WTC11 (cell line): ENCODE results near the gene STAT3. TPM values are rescaled to one million over a fixed set of nuclear protein-coding genes. Genes with fewer than 3 reads are reported as not detected.

Experiments used
- ATAC-seq: fragments of 200-7000 bp; cut with Tn5 transposase; 2 replicates; pipeline ENCODE4 v1.10.0; 2021; ENCODE audit warnings: mild to moderate bottlenecking, moderate library complexity
- CTCF ChIA-PET: fragments of 300-600 bp; sonication (Branson Sonifier 250); formaldehyde crosslinking; loops from one replicate; lab custom pipeline; 2021; ENCODE audit warnings: antibody characterized with exemption; lab: Charles Lee
- POLR2A ChIA-PET: fragments of 350-600 bp; sonication (Branson Sonifier 250); formaldehyde crosslinking; loops from one replicate; lab custom pipeline; 2021; ENCODE audit warnings: antibody characterized with exemption; lab: Charles Lee
- DNase-seq: peaks from one replicate; pipeline ENCODE4 v3.0.0; 2021; ENCODE audit warnings: low spot score
- H3K27ac Mint-ChIP-seq: 2 replicates; pipeline ENCODE4 v1.8.0; 2021; ENCODE audit warnings: mixed read lengths
- H3K27me3 Mint-ChIP-seq: 2 replicates; pipeline ENCODE4 v1.8.0; 2021; ENCODE audit warnings: low read depth, mild to moderate bottlenecking, moderate library complexity, mixed read lengths
- H3K36me3 Mint-ChIP-seq: 2 replicates; pipeline ENCODE4 v1.8.0; 2021; ENCODE audit warnings: mixed read lengths
- H3K4me1 Mint-ChIP-seq: 2 replicates; pipeline ENCODE4 v1.8.0; 2022; ENCODE audit warnings: mixed read lengths
- H3K4me3 Mint-ChIP-seq: 2 replicates; pipeline ENCODE4 v1.8.0; 2021; ENCODE audit warnings: mild to moderate bottlenecking, moderate library complexity, mixed read lengths
- H3K9me3 Mint-ChIP-seq: 2 replicates; pipeline ENCODE4 v1.8.0; 2021; ENCODE audit warnings: mixed read lengths
- AFF4 ChIP-seq: sonication (generic); formaldehyde crosslinking; IDR thresholded peaks from 2 replicates; pipeline ENCODE4 v1.8.1; 2023; ENCODE audit warnings: mild to moderate bottlenecking, missing genetic modification reagents, borderline replicate concordance
- ARID4B ChIP-seq: sonication (generic); formaldehyde crosslinking; IDR thresholded peaks from 2 replicates; pipeline ENCODE4 v1.8.0; 2023; ENCODE audit warnings: missing genetic modification reagents, mild to moderate bottlenecking, borderline replicate concordance
- ATF1 ChIP-seq: sonication (generic); formaldehyde crosslinking; IDR thresholded peaks from 2 replicates; pipeline ENCODE4 v1.8.1; 2023; ENCODE audit warnings: mild to moderate bottlenecking, moderate library complexity, missing genetic modification reagents
- CREB1 ChIP-seq: sonication (generic); formaldehyde crosslinking; IDR thresholded peaks from 2 replicates; pipeline ENCODE4 v1.8.0; 2023; ENCODE audit warnings: mild to moderate bottlenecking, missing genetic modification reagents
- E2F1 ChIP-seq: sonication (generic); formaldehyde crosslinking; IDR thresholded peaks from 2 replicates; pipeline ENCODE4 v1.8.0; 2022; ENCODE audit warnings: mild to moderate bottlenecking, missing genetic modification reagents
- ESRRA ChIP-seq: sonication (generic); formaldehyde crosslinking; IDR thresholded peaks from 2 replicates; pipeline ENCODE4 v1.8.1; 2022; ENCODE audit warnings: mild to moderate bottlenecking, missing genetic modification reagents, borderline replicate concordance
- FOXP1 ChIP-seq: sonication (generic); formaldehyde crosslinking; IDR thresholded peaks from 2 replicates; pipeline ENCODE4 v1.8.0; 2022; ENCODE audit warnings: missing genetic modification reagents, mild to moderate bottlenecking, moderate library complexity, borderline replicate concordance
- GABPB1 ChIP-seq: sonication (generic); formaldehyde crosslinking; IDR thresholded peaks from 2 replicates; pipeline ENCODE4 v1.8.1; 2023; ENCODE audit warnings: mild to moderate bottlenecking, missing genetic modification reagents
- GTF2I ChIP-seq: fragments of 250-450 bp; sonication (Bioruptor Pico); conservative IDR thresholded peaks from 2 replicates; pipeline ENCODE4 v1.4.0; 2021; ENCODE audit warnings: mild to moderate bottlenecking
- ZNF121 ChIP-seq: sonication (generic); formaldehyde crosslinking; IDR thresholded peaks from 2 replicates; pipeline ENCODE4 v1.8.0; 2023; ENCODE audit warnings: missing genetic modification reagents
- ZNF138 ChIP-seq: sonication (generic); formaldehyde crosslinking; conservative IDR thresholded peaks from 2 replicates; pipeline ENCODE4 v1.8.1; 2022; ENCODE audit warnings: mild to moderate bottlenecking, moderate library complexity, missing genetic modification reagents
- ZNF232 ChIP-seq: sonication (generic); formaldehyde crosslinking; IDR thresholded peaks from 2 replicates; pipeline ENCODE4 v1.8.0; 2022; ENCODE audit warnings: mild to moderate bottlenecking, missing genetic modification reagents
- ZNF317 ChIP-seq: sonication (generic); formaldehyde crosslinking; IDR thresholded peaks from 2 replicates; pipeline ENCODE4 v1.8.1; 2023; ENCODE audit warnings: low read depth, mild to moderate bottlenecking, moderate library complexity, missing genetic modification reagents, borderline replicate concordance
- total RNA-seq: library from RNA; stranded (reverse); gene quantifications from 3 replicates; pipeline ENCODE4 v1.2.3, GENCODE V29; 2021
- TF ChIP-seq, protein P1 (sequence below): sonication (generic); formaldehyde crosslinking; conservative IDR thresholded peaks from 2 replicates; pipeline ENCODE4 v1.8.1; 2022; ENCODE audit warnings: mild to moderate bottlenecking, missing genetic modification reagents
- TF ChIP-seq, protein P2 (sequence below): fragments of 250-450 bp; sonication (Bioruptor Pico); IDR thresholded peaks from 2 replicates; pipeline ENCODE4 v1.9.0; 2021; ENCODE audit warnings: mild to moderate bottlenecking
- TF ChIP-seq, protein P3 (sequence below): sonication (generic); formaldehyde crosslinking; IDR thresholded peaks from 2 replicates; pipeline ENCODE4 v1.8.0; 2022; ENCODE audit warnings: mild to moderate bottlenecking, missing genetic modification reagents
- TF ChIP-seq, protein P4 (sequence below): fragments of 250-450 bp; sonication (Bioruptor Pico); IDR thresholded peaks from 2 replicates; pipeline ENCODE4 v1.8.0; 2021; ENCODE audit warnings: mild to moderate bottlenecking

Gene STAT3
- total RNA-seq, 1 experiment from 2014 or later: 98.0 TPM

GRCh38 chr17:42411905-42412679 lies 23.9 kb upstream of the STAT3 start:
- Mint-ChIP-seq H3K9me3 (no peaks in the 10 kb centered on the region), H3K4me3 (no peak overlapping the region), H3K4me1 (peaks cover 21% of the 10 kb centered on the region), H3K36me3 (no peaks in the 10 kb centered on the region), H3K27me3 (no peaks in the 10 kb centered on the region), H3K27ac (no peak overlapping the region)
- no peak for ATAC-seq
- ChIA-PET POLR2A (no interaction called here), CTCF (interaction anchor here (1.2 kb wide), 1 partner anchor 16 kb away, joined by 3 read pairs; no protein-coding TSS in a partner anchor)
- TF ChIP-seq ATF1 (CRISPR knock-in tag) (no peak), ESRRA (CRISPR knock-in tag) (no peak), ZNF121 (CRISPR knock-in tag) (0 out of 2 replicates have a peak, but pooled peaks have one; percentile 17), AFF4 (no peak)
- DNase-seq: no peak

- H3K27me3 Mint-ChIP-seq: no peaks in the 10 kb centered on the region
- H3K36me3 Mint-ChIP-seq: no peaks in the 10 kb centered on the region
- ChIA-PET CTCF (interaction anchor here (0.6 to 1.2 kb wide), 3 partner anchors 17 to 109 kb away, joined by 3 read pairs; no protein-coding TSS in a partner anchor), POLR2A (no interaction called here)
- no peak overlapping the region for H3K4me3 Mint-ChIP-seq
- ATAC-seq: no peak
- peaks cover 27% of the 10 kb centered on the region for H3K4me1 Mint-ChIP-seq
- TF ChIP-seq, protein P1, sequence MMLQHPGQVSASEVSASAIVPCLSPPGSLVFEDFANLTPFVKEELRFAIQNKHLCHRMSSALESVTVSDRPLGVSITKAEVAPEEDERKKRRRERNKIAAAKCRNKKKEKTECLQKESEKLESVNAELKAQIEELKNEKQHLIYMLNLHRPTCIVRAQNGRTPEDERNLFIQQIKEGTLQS (CRISPR knock-in tag): no peak
- TF ChIP-seq CREB1 (CRISPR knock-in tag) (no peak), GABPB1 (CRISPR knock-in tag) (no peak), GTF2I (CRISPR knock-in tag) (no peak)
- no peak for DNase-seq
- no peaks in the 10 kb centered on the region for H3K9me3 Mint-ChIP-seq
- H3K27ac Mint-ChIP-seq: no peak overlapping the region
These were observed 23.1 kb upstream of the STAT3 start for GRCh38 chr17:42411361-42411760.

DNA sequence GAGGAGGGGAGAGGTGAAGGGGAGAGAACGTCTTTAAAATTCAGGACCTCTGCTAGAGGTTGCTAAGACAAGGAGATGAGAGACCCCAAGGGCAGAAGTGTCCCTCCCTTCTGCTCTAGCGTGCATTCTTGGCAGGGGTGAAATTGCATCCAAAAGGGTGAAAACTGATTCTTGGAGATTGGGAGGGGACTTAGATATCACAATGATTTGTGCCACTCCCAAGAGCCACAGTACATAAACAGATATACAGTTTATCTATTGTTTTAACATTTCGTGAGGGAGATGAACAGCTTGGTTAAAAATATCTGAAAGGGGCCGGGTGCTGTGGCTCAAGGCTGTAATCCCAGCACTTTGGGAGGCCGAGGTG lies 22.1 kb upstream of the STAT3 start:
- Mint-ChIP-seq H3K9me3 (no peaks in the 10 kb centered on the region), H3K36me3 (no peaks in the 10 kb centered on the region), H3K4me1 (peaks cover 29% of the 10 kb centered on the region), H3K27ac (no peak overlapping the region), H3K4me3 (no peak overlapping the region), H3K27me3 (no peaks in the 10 kb centered on the region)
- no peak for DNase-seq
- POLR2A ChIA-PET: no interaction called here
- CTCF ChIA-PET: interaction anchor here (1.0 to 1.5 kb wide), 3 partner anchors 10 to 117 kb away, joined by 3 to 4 read pairs (median 3); no protein-coding TSS in a partner anchor
- no peak for ATAC-seq
- TF ChIP-seq, protein P2, sequence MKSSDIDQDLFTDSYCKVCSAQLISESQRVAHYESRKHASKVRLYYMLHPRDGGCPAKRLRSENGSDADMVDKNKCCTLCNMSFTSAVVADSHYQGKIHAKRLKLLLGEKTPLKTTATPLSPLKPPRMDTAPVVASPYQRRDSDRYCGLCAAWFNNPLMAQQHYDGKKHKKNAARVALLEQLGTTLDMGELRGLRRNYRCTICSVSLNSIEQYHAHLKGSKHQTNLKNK (CRISPR knock-in tag): no peak
- no peak for TF ChIP-seq ZNF138
- TF ChIP-seq, protein P3, sequence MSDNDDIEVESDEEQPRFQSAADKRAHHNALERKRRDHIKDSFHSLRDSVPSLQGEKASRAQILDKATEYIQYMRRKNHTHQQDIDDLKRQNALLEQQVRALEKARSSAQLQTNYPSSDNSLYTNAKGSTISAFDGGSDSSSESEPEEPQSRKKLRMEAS (CRISPR knock-in tag): no peak
- TF ChIP-seq ZNF232: no peak
- no peak for TF ChIP-seq CREB1 (CRISPR knock-in tag)
- TF ChIP-seq E2F1 (CRISPR knock-in tag): no peak
- no peak for TF ChIP-seq ZNF317 (CRISPR knock-in tag)
- TF ChIP-seq, protein P4, sequence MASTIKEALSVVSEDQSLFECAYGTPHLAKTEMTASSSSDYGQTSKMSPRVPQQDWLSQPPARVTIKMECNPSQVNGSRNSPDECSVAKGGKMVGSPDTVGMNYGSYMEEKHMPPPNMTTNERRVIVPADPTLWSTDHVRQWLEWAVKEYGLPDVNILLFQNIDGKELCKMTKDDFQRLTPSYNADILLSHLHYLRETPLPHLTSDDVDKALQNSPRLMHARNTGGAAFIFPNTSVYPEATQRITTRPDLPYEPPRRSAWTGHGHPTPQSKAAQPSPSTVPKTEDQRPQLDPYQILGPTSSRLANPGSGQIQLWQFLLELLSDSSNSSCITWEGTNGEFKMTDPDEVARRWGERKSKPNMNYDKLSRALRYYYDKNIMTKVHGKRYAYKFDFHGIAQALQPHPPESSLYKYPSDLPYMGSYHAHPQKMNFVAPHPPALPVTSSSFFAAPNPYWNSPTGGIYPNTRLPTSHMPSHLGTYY: no peak
- TF ChIP-seq ARID4B (CRISPR knock-in tag): no peak
- no peak for TF ChIP-seq FOXP1
